GM10847 (cell line): ENCODE measurements around the gene GPX4.

Source experiments
- POLR2A ChIP-seq: IDR thresholded peaks from 2 replicates; pipeline ENCODE4 v1.6.1; 2011; ENCODE audit not compliant: insufficient read length; ENCODE audit errors: extremely low read depth

GPX4 gene

GRCh38 chr19:1123885-1124677 is 20.3 kb downstream of the GPX4 start:
- TF ChIP-seq POLR2A = no peak

- TF ChIP-seq POLR2A = no peak
Observed at GRCh38 chr19:1125601-1126467, 22.0 kb downstream of the GPX4 start.

GRCh38 chr19:1126984-1127760 is 23.4 kb downstream of the GPX4 start:
- TF ChIP-seq POLR2A = no peak

GRCh38 chr19:1128106-1128505 is 24.3 kb downstream of the GPX4 start:
- no peak for TF ChIP-seq POLR2A

- TF ChIP-seq POLR2A = no peak
Observed at GRCh38 chr19:1129535-1129934, 25.7 kb downstream of the GPX4 start.

- TF ChIP-seq POLR2A = peak; percentile 11
Observed at GRCh38 chr19:1130771-1131717, 27.2 kb downstream of the GPX4 start.

- peak; percentile 43 for TF ChIP-seq POLR2A
Observed at GRCh38 chr19:1131718-1132551, 28.1 kb downstream of the GPX4 start.

- TF ChIP-seq POLR2A = no peak
Observed at GRCh38 chr19:1132552-1133383, 29.0 kb downstream of the GPX4 start.

GRCh38 chr19:1133471-1133929 is 29.7 kb downstream of the GPX4 start:
- TF ChIP-seq POLR2A = peak; percentile 38

- TF ChIP-seq POLR2A = no peak
Observed at GRCh38 chr19:1134431-1134830, 30.6 kb downstream of the GPX4 start.

- no peak for TF ChIP-seq POLR2A
Observed at GRCh38 chr19:1135454-1135853, 31.7 kb downstream of the GPX4 start.

- no peak for TF ChIP-seq POLR2A
Observed at GRCh38 chr19:1136201-1136600, 32.4 kb downstream of the GPX4 start.

- TF ChIP-seq POLR2A = no peak
Observed at GRCh38 chr19:1136621-1137317, 33.0 kb downstream of the GPX4 start.
